Measurements from ENCODE around the gene RANBP1. TPM values are rescaled to one million over a fixed set of nuclear protein-coding genes. Genes with fewer than 3 reads are reported as not detected.

Gene RANBP1
- total RNA-seq, 2 donors from 2014 or later, result 194 to 256 TPM

DNA sequence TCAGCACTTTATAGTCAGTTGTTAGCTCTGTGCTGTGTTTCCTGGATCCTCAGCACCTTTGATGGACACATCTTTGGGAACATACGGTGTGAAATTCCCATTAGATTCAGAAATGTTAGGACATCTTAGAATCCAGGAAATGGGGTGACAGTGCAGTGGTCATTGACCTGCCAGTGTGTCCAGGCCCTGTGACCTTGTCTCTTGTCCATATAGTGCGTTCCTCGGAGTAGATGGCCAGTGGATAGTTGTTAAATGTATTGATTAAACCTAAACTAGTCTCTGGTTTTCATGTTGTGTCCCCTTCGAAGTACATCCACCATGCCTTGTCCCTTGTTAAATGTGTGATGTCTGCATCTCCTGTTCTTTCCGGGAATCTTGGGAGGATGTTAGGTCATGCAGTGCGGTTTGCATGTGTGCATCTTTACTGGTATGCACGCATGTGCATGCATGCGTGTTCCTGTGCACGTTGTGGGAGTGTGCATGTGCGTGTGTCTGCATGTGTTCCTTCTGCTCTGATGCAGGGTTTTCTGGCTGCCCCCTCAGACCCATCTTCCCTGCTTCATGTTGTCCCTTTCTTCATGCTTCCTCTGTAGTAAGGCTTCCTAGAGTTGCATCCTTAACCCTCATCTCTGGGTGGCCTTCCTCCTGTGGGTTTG, 31.9 kb upstream of the RANBP1 start:
- DNase-seq (no peak), ATAC-seq (replicated peaks in 1 of 2) (no peak)
- H3K27ac Mint-ChIP-seq, result no peak overlapping the region
- H3K27me3 Mint-ChIP-seq (ENCODE audit: low read depth), result no peaks in the 10 kb centered on the region
- no peaks in the 10 kb centered on the region for H3K9me3 Mint-ChIP-seq
- no peak overlapping the region for H3K4me3 Mint-ChIP-seq
- peaks cover 59% of the 10 kb centered on the region for H3K4me1 Mint-ChIP-seq (ENCODE audit: low read depth)
- peaks cover 8 to 22% of the 10 kb centered on the region in 2 donors for H3K36me3 Mint-ChIP-seq (ENCODE audit: insufficient read depth in 2 of 2)

DNA sequence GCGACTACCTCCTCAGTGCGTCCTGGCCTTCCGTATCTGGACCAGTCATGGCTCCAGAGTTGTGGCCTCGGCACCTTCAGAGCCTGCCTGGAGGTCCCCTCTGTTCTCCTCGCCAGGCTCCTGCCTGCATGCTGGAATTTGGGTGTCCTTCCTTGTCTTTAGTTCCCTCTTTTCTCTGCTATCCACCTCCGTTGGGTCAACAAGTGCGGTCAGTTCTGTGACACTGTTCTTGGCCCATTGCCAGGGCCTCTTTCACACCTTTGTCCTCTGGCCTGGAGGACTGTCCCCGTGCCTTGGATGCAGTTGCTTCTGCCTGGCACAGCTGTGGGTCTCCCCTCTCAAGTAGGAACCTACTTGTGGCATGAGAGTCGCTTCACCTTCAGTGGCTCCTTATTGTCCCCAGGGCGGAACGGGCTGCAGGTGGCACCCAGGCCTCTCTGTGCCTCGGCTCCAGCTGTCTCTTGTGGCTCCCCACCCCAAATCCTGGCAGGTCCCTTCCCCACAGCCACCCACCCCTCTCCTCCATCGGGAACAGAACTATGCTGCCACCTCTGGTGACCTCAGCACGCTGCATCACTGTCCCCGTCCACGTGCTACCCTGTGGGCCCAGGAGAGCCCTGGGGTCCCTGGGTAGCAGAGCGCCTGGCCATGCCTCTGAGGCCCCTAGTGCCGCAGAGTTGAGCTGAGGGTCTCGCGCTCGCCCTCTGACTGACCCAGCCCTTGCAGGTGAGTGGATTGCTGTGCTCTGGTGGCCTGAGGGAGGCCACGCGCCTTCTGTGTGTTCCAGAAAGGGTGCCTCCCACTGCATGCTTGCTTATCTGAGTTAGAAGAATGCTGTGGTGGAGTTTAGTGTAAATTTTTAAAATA, 31.1 kb upstream of the RANBP1 start:
- no peaks in the 10 kb centered on the region for H3K27me3 Mint-ChIP-seq (ENCODE audit: low read depth)
- ATAC-seq (replicated peaks in 1 of 2), result no peak
- peaks cover 12 to 23% of the 10 kb centered on the region in 2 donors for H3K36me3 Mint-ChIP-seq (ENCODE audit: insufficient read depth in 2 of 2)
- H3K27ac Mint-ChIP-seq, result peak overlapping the region; percentile 50
- no peaks in the 10 kb centered on the region for H3K9me3 Mint-ChIP-seq
- no peak for DNase-seq
- H3K4me1 Mint-ChIP-seq (ENCODE audit: low read depth), result peaks cover 59% of the 10 kb centered on the region
- H3K4me3 Mint-ChIP-seq, result no peak overlapping the region

DNA sequence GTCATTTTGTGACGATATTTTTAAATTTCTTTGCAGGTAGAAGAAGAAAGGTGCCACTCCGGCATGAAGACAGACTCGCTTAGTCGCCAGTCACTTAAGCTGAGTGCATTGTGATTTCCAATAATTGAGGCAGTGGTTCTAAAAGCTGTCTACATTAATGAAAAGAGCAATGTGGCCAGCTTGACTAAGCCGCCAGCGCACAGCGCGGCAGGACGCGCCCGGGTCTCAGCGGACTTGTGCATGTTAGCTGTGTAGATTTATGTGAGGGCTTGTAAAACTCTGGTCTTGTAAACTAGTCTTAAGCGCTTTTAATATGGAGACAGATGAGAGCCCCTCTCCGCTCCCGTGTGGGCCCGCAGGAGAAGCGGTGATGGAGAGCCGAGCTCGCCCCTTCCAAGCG, 30.3 kb upstream of the RANBP1 start:
- Mint-ChIP-seq H3K4me1 (ENCODE audit: low read depth) (peaks cover 60% of the 10 kb centered on the region), H3K36me3 (ENCODE audit: insufficient read depth in 2 of 2) (peaks cover 12 to 26% of the 10 kb centered on the region in 2 donors), H3K27ac (no peak overlapping the region), H3K9me3 (no peaks in the 10 kb centered on the region), H3K27me3 (ENCODE audit: low read depth) (no peaks in the 10 kb centered on the region), H3K4me3 (no peak overlapping the region)
- ATAC-seq (replicated peaks in 1 of 2), result no peak
- DNase-seq, result no peak

DNA sequence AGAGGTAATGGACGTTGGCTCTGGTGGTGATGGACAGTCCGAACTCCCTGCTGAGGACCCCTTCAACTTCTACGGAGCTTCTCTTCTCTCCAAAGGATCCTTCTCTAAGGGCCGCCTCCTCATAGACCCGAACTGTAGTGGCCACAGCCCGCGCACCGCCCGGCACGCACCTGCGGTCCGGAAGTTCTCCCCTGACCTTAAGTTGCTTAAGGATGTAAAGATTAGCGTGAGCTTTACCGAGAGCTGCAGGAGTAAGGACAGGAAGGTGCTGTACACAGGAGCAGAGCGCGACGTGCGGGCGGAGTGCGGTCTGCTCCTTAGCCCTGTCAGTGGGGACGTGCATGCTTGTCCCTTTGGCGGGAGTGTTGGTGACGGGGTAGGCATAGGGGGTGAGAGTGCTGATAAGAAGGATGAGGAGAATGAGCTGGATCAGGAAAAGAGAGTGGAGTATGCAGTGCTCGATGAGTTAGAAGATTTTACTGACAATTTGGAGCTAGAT, 29.8 kb upstream of the RANBP1 start:
- H3K4me3 Mint-ChIP-seq, result no peak overlapping the region
- peaks cover 13 to 28% of the 10 kb centered on the region in 2 donors for H3K36me3 Mint-ChIP-seq (ENCODE audit: insufficient read depth in 2 of 2)
- H3K9me3 Mint-ChIP-seq, result no peaks in the 10 kb centered on the region
- H3K27me3 Mint-ChIP-seq (ENCODE audit: low read depth), result no peaks in the 10 kb centered on the region
- DNase-seq (no peak), ATAC-seq (replicated peaks in 1 of 2) (no peak)
- peak overlapping the region; percentile 74 for H3K27ac Mint-ChIP-seq
- H3K4me1 Mint-ChIP-seq (ENCODE audit: low read depth), result peaks cover 59% of the 10 kb centered on the region

DNA sequence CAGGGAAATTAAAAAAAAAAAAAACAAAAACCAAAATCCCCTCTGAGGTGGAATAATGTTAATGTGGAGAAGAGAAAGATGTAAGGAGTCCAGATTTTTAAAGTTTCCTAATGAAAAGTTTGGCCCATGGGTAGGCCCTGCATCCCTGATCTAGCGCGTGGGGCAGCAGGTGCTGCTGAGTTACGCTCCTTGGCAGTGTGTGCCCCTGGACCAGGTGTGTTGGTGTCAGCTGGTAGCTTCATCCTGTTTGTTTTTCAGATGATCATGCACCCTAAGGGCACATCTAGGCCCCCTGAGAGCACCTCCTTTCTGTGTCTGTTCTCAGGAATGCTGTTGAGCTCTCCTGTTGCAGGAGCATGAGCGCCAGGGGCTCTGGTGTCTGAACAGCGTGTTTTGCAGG, 29.1 kb upstream of the RANBP1 start:
- DNase-seq (no peak), ATAC-seq (replicated peaks in 1 of 2) (no peak)
- Mint-ChIP-seq H3K27me3 (ENCODE audit: low read depth) (no peaks in the 10 kb centered on the region), H3K9me3 (no peaks in the 10 kb centered on the region), H3K36me3 (ENCODE audit: insufficient read depth in 2 of 2) (peaks cover 15 to 28% of the 10 kb centered on the region in 2 donors), H3K4me1 (ENCODE audit: low read depth) (peaks cover 53% of the 10 kb centered on the region), H3K4me3 (no peak overlapping the region), H3K27ac (peak overlapping the region; percentile 74)

DNA sequence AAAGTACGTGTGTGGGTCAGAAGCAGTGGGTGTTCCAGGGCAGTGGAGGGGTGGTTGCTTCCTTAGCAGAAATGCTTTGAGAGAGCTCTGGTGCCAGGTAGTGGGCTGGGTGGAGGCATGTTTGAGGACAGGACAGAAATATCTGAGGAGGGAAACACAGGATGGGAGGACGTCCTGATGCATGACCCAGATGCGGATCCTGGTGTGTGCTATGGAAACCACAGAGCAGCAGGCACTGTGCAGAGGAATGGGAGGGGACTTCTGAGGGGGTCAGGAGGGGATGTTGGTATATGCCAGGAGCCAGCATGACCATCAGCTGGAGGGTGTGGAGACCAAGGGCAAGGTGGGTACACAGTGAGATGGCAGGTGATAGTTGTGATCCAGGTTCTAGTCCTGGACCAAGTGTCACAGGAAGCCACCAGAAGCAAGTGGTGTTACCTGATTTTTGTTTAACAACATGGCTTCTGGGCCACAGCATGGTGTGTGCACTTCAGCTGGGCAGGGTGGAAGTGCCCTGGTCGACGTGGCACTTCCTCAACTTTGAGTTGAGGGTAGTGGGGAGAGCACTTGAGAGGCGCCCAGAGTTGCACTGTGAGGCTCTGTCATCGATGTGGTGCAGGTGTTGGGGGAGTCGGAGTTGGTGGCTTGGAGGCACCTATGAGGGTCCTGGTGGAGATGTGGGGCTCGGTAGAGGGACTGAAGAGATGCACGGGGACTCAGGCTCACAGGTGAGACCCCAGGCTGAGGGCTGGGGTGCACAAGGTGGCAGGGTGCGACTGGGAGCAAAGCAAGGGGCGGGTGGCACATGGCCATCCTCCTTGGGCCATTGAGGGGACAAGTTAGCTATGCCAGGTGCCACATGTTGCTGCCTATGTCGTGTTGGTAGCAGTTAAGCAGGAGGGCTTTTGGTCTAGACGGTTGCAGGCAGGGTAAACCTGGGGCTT, 28.3 kb upstream of the RANBP1 start:
- DNase-seq, result no peak
- Mint-ChIP-seq H3K27ac (no peak overlapping the region), H3K27me3 (ENCODE audit: low read depth) (no peaks in the 10 kb centered on the region), H3K4me3 (no peak overlapping the region), H3K36me3 (ENCODE audit: insufficient read depth in 2 of 2) (peaks cover 15 to 31% of the 10 kb centered on the region in 2 donors), H3K9me3 (no peaks in the 10 kb centered on the region), H3K4me1 (ENCODE audit: low read depth) (peaks cover 45% of the 10 kb centered on the region)
- no peak for ATAC-seq (replicated peaks in 1 of 2)

DNA sequence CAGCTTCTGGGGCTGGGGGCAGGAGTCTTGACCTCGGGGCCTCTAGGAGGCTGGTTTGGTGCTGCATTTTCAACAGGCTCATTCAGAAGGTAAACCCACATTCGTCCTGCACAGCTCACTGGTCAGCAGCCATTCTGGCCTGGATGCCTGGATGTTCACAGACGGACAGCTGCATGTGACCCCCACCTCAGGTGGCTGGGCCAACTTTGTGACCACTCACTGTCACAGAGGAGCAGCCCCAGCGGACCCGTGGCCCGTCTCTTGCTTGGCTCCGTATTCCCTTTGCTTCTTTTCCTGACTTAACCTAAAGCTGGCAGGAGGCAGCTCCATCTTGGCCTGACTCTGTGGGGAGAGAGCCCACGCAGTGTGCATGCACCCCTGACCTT, 27.6 kb upstream of the RANBP1 start:
- Mint-ChIP-seq H3K4me3 (no peak overlapping the region), H3K4me1 (ENCODE audit: low read depth) (peaks cover 38% of the 10 kb centered on the region), H3K9me3 (no peaks in the 10 kb centered on the region), H3K36me3 (ENCODE audit: insufficient read depth in 2 of 2) (peaks cover 15 to 31% of the 10 kb centered on the region in 2 donors), H3K27ac (no peak overlapping the region), H3K27me3 (ENCODE audit: low read depth) (no peaks in the 10 kb centered on the region)
- ATAC-seq (replicated peaks in 1 of 2), result no peak
- no peak for DNase-seq

DNA sequence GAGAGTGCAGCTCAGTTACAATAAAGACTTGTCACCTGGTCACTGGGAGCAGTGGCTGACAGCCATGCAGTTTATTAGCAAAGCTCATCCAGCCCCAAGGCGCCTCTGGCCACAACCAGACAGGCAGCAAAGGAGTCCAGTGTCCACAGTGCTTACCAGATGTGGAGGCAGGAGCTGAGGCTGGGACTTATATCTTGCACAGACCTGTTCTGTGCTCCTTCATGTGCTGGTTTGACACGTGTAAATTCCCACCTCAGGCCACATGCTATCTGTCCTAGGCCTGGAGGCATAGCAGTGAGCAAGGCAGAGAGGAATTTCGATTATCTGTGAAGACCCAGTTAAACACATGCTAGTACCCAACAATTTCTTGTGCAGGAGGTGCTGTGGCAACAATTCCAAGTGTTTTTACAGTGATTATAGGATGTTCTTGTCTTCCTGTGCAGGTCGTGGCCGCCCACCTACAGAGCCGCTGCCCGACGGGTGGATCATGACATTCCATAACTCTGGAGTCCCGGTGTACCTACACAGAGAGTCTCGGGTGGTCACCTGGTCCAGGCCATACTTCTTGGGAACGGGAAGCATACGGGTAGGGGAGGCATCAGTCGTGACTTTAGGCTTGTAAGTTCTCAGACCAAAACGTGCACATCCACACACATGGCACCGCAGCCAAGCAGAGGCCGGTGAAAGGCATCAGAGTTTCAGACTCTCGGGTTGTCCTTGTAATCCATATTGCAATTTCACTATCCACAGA, 26.5 kb upstream of the RANBP1 start:
- Mint-ChIP-seq H3K27ac (no peak overlapping the region), H3K27me3 (ENCODE audit: low read depth) (no peaks in the 10 kb centered on the region), H3K4me1 (ENCODE audit: low read depth) (peaks cover 30% of the 10 kb centered on the region), H3K4me3 (no peak overlapping the region), H3K9me3 (no peaks in the 10 kb centered on the region), H3K36me3 (ENCODE audit: insufficient read depth in 2 of 2) (peaks cover 15 to 31% of the 10 kb centered on the region in 2 donors)
- DNase-seq, result no peak
- ATAC-seq (replicated peaks in 1 of 2), result no peak

DNA sequence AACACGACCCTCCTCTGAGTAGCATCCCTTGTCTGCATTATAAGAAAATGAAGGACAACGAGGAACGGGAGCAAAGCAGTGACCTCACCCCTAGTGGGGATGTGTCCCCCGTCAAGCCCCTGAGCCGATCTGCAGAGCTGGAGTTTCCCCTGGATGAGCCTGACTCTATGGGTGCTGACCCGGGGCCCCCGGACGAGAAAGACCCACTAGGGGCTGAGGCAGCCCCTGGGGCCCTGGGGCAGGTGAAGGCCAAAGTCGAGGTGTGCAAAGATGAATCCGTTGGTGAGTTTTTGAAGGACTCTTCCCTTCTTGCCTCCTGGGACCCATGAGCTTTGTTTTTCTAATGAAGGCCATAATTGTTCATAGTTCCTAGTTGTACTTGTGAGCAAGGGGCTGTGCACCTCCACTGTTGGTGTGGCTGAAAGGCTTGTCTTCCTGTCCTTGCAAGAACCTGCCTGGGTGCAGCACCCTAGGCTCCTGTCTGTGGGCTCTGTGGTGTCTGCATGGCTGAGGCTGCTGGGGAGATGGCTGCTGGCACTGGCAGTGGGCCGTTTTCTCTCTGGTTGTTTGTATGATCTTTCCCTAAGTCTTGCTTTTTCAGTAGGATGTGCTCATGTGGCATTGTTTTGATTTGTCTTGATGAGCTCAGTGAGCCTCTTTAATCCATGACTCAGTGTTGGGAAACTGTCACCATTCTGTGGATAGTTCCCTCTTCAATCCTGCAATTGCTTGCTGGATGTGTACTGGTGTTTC, 25.8 kb upstream of the RANBP1 start:
- no peaks in the 10 kb centered on the region for H3K27me3 Mint-ChIP-seq (ENCODE audit: low read depth)
- DNase-seq (no peak), ATAC-seq (replicated peaks in 1 of 2) (no peak)
- no peaks in the 10 kb centered on the region for H3K9me3 Mint-ChIP-seq
- no peak overlapping the region for H3K27ac Mint-ChIP-seq
- H3K36me3 Mint-ChIP-seq (ENCODE audit: insufficient read depth in 2 of 2), result peaks cover 15 to 31% of the 10 kb centered on the region in 2 donors
- no peak overlapping the region for H3K4me3 Mint-ChIP-seq
- peaks cover 27% of the 10 kb centered on the region for H3K4me1 Mint-ChIP-seq (ENCODE audit: low read depth)

DNA sequence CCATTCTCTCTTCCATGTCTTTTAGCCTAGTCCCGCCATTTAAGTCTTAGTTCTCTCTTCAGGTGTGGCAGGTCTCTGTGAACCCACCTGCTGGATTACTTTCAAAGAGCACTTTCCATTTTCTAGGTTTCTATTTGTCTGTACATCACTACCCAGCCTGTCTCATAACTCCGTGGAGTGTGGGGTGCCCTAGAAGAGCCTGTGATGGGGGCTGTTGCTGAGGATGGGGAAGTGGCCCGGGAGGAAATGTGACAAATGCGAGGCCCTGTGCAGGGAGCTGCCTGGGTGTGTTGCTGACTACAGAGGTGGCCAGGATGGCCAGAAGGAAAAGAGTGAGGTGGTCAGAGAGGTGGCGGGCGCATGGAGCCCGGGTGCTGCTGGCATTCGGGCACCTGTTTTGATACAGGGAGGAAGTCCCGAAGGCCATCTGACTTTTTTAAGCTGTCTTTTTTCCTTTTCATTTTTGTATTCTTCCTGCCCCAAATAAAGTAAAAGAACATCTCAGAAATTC, 25.1 kb upstream of the RANBP1 start:
- Mint-ChIP-seq H3K9me3 (no peaks in the 10 kb centered on the region), H3K27me3 (ENCODE audit: low read depth) (no peaks in the 10 kb centered on the region), H3K27ac (peak overlapping the region; percentile 46), H3K4me1 (ENCODE audit: low read depth) (peaks cover 29% of the 10 kb centered on the region), H3K36me3 (ENCODE audit: insufficient read depth in 2 of 2) (peaks cover 16 to 32% of the 10 kb centered on the region in 2 donors), H3K4me3 (peak overlapping the region in 1 of 2 donors; percentile 19)
- DNase-seq, result no peak
- peak in 1 of 2 donors; percentile 57 for ATAC-seq (replicated peaks in 1 of 2)

DNA sequence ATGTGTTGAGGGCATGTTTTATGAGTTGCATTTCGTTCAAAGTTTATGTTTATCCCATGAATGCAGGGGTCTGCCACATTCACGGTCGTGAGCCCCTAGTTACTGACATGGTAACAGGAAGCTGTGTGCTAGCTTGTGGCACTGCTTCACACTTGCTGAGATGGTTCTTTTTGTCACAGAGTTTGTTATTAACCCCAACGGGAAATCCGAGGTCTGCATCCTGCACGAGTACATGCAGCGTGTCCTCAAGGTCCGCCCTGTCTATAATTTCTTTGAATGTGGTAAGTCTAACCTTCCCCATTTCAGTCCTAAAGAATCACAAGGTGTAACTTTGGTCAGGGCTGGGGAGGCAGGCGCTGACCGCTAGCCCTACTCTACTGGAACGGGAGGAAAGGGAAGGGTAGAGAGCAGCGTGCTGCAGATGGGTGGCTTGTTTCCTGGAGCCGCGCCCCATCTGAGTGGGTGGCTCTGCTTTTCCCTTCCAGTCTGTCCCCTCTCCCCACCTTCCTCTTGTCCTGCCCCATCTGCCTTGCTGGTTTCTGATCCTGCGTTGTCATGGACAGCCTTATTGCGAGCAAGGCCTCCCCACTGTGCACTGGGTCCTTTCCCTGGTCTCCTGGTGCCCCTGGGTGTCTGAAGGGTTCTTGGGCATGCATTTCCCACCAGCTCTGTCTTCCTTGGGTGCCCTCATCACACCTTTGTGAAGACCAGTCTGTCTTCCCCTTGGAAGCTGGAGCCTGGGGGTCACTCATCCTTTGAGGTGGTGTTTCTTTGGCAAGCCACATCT, 24.0 kb upstream of the RANBP1 start:
- ATAC-seq (replicated peaks in 1 of 2), result no peak

More for the DNA sequence above, 24.0 kb upstream of the RANBP1 start:
- Mint-ChIP-seq H3K27ac (no peak overlapping the region), H3K27me3 (ENCODE audit: low read depth) (no peaks in the 10 kb centered on the region), H3K4me1 (ENCODE audit: low read depth) (peaks cover 31% of the 10 kb centered on the region), H3K4me3 (peak overlapping the region in 1 of 2 donors; percentile 11), H3K36me3 (ENCODE audit: insufficient read depth in 2 of 2) (peaks cover 17 to 34% of the 10 kb centered on the region in 2 donors), H3K9me3 (no peaks in the 10 kb centered on the region)
- no peak for DNase-seq
